ENCODE measurements around the gene TP53TG3B.
"Not testable (repeated sequence)": the region's sequence is repeated elsewhere in the genome, so short reads cannot be mapped to it uniquely, and the experiment has no call there.

Gene TP53TG3B, protein sequence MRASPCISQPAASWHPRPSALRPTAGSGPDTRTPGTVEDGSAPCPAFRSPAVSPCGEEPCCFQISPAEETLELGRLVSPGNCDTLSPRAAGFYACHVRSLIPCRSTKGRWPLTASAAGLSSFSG

GRCh38 chr16:33360541-33360940 is at the start of gene TP53TG3B:
TP53TG3B (plus strand) TSS chr16:33360841; CDS start chr16:33360909, 68 bp downstream.
- DNase-seq, result not testable (repeated sequence)

- DNase-seq, result not testable (repeated sequence)
Measured at GRCh38 chr16:33336226-33337012, 24.2 kb upstream of the TP53TG3B start.

DNA sequence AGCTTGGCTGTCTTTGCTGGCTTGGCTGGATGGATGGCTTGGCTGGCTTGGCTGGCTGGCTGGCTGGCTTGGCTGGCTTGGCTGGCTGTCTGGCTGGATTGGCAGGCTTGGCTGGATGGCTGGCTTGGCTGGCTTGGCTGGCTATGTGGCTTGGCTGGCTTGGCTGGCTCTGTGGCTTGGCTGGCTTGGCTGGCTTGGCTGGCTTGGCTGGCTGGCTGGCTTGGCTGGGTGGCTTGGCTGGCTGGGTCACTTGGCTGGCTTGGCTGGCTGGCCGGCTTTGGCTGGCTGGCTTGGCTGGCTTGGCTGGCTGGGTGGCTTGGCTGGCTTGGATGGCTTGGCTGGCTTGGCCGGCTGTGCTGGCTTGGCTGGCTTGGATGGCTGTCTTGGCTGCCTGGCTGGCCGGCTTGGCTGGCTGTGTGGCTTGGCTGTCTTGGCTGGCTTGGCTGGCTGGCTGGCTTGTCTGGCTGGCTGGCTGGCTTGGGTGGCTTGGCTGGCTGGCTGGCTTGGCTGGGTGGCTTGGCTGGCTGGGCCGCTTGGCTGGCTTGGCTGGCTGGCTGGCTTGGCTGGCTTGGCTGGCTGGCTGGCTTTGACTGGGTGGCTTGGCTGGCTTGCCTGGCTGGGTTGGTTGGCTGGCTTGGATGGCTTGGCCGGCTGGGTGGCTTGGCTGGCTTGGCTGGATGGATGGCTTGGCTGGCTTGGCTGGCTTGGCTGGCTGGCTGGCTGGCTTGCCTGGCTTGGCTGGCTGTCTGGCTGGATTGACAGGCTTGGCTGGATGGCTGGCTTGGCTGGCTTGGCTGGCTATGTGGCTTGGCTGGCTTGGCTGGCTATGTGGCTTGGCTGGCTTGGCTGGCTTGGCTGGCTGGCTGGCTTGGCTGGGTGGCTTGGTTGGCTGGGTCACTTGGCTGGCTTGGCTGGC is 22.8 kb upstream of the TP53TG3B start:
- DNase-seq, result not testable (repeated sequence)

DNA sequence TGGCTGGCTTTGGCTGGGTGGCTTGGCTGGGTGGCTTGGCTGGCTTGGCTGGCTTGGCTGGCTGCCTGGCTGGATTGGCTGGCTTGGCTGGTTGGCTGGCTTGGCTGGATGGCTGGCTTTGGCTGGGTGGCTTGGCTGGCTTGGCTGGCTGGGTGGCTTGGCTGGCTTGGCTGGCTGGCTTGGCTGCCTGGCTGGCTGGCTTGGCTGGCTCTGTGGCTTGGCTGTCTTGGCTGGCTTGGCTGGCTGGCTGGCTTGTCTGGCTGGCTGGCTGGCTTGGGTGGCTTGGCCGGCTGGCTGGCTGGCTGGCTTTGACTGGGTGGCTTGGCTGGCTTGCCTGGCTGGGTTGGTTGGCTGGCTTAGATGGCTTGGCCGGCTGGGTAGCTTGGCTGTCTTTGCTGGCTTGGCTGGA is 22.1 kb upstream of the TP53TG3B start:
- not testable (repeated sequence) for DNase-seq

- DNase-seq, result not testable (repeated sequence)
Measured at GRCh38 chr16:33339093-33340061, 21.3 kb upstream of the TP53TG3B start.

All from NCI-H2029 (cell line).